GM18907 (cell line): ENCODE data around the gene SMARCA5.
"Not testable (repeated sequence)": the region's sequence is repeated elsewhere in the genome, so short reads cannot be mapped to it uniquely, and the experiment has no call there.

Experiments
- ATAC-seq: cut with Tn5 transposase; IDR thresholded peaks from one replicate; pipeline ENCODE4 v1.9.1; 2021; ENCODE audit warnings: mild to moderate bottlenecking, moderate library complexity; ENCODE audit not compliant: unreplicated experiment

Gene SMARCA5

DNA sequence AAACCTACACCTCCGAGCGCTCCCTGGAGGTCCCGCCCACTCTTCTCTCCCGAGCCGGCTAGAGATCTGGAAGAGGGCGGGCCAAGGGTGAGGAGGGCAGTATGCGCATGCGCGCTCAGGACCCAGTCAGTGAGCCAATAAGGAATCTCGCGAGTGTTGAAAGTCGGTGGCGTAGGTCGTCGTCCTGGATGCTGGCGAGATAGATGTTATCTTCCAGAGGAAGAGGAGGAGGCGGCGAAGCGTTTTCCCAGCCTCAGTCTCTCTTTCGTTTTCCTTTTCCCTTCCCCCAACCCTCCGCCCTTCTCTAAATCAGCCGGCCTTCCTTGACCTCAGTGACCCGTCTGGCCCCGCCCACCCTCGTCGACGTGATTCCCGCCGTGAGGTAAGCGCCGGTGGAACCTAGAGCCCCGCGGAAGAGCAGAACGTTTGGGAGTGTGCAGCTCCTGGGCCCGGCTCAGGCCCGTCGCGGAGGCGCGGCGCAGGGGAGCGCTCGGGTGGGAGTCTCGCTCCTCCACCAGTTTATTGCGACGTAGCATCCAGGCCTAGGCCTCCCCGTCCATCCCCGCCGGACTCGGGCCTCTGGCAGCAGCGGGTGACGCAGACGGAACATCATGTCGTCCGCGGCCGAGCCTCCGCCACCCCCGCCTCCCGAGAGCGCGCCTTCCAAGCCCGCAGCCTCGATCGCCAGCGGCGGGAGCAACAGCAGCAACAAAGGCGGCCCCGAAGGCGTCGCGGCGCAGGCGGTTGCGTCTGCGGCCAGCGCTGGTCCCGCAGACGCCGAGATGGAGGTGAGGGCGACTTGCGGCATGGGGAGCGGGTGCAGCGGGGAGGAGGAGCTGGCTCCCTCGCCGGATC lies at the start of gene SMARCA5:
TSS of gene SMARCA5 (plus strand) at position 389 of the 855 bp plus-strand sequence. CDS start at position 612, 223 bp downstream.
- ATAC-seq: peak; percentile 91

GRCh38 chr4:143473334-143474126 lies 40.0 kb upstream of the SMARCA5 start:
- ATAC-seq: peak; percentile 79

DNA sequence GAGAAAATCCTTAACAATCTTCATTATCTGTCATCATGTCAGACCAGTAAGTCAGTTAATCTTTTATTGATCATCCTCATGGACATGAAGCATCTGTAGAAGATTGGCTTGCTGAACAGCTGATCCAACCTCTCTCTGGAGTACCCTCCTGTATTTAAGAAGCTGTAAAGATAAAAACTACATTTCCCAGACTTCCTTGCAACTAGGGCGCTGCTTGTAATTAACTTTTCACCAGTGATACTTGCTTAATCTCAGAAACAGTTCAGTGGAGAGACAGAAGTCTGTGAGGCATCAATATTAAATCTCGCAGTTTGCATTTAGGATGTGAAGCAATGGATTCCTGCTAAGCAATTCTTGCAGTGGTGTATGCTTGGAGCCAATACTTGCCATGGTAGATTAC lies 36.0 kb upstream of the SMARCA5 start:
- ATAC-seq: no peak

DNA sequence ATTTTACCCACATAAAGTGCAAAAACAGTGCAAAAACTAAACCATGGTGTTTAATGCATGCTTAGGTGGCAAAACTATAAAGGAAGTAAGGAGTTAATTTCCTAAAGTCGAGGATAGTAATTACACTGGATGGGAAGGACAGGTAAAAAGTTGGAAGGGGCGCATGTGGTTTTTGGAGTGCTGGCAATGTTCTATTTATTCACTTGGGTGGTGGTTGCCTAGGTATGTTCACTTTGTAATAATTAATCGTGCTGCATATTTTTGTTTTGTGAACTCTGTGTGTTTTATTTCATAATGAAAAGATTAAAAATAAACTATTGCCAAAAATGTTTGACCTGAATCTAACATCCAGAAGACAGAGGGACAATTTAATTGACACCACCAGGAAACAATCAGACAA lies 32.1 kb upstream of the SMARCA5 start:
- ATAC-seq: no peak

GRCh38 chr4:143482840-143483239 lies 30.7 kb upstream of the SMARCA5 start:
- ATAC-seq: peak; percentile 67

- ATAC-seq: no peak
Measured at GRCh38 chr4:143486314-143486713, 27.2 kb upstream of the SMARCA5 start.

DNA sequence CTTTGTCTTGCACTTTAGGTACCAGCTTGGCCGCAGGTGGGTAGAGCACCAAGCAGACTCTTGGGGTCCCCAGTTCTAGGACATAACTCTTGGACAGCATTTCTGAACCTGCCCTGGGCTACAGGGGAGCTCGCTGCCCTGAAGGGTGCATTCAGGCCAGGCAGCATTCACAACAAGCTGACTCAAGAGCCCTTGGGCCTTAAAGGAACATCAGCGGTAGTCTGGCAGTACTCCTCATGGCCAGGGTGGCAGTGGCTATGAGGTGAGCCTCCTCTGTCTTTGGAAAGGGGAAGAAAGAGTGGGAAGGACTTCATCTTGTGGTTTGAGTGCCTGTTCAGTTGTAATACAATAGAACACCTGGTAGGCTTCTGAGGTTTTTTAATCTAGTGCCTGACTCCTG lies 24.8 kb upstream of the SMARCA5 start:
- ATAC-seq: no peak

GRCh38 chr4:143489106-143489505 lies 24.4 kb upstream of the SMARCA5 start:
- ATAC-seq: no peak

DNA sequence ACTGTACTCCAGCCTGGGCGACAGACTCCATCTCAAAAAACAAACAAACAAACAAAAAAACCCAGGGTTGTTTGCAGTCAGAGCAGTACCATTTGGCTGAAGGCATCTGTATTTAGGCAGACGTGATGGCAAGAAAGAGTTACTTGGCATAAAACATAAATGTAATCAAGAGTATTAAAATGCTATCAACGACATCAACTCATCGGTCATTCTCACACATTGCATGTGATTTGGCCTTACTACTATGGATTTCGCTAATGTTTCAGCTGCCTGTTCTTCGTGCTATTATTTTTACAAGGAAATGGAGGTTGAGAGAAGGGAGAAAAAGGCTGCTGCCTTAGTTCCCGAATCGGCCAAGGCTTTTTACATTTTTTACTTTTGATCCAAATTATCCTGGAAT lies 15.5 kb upstream of the SMARCA5 start:
- no peak for ATAC-seq

- no peak for ATAC-seq
Measured at GRCh38 chr4:143502231-143502630, 11.3 kb upstream of the SMARCA5 start.

DNA sequence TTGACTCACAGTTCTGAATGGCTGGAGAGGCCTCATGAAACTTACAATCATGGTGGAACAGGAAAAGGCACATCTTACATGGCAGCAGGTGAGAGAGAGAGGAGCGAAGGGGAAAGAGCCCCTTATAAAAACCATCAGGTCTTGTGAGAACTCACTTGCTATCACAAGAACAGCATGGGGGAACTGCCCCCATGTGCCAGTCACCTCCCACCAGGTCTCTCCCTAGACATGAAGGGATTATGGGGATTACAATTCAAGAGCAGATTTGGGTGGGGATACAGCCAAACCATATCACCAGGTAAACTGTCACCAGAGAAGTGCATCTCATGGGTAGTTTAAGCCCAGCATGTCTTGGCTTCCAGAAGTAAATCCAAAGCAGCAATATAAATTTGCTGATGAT lies 7.5 kb upstream of the SMARCA5 start:
- ATAC-seq: no peak

GRCh38 chr4:143511906-143512305 lies 1.6 kb upstream of the SMARCA5 start:
- no peak for ATAC-seq

- ATAC-seq: peak; percentile 42
Measured at GRCh38 chr4:143512978-143513313, 556 bp upstream of the SMARCA5 start.

GRCh38 chr4:143514169-143514495 lies 630 bp downstream of the SMARCA5 start:
- ATAC-seq: no peak

GRCh38 chr4:143514497-143514896 lies 995 bp downstream of the SMARCA5 start:
- ATAC-seq: no peak

- no peak for ATAC-seq
Measured at GRCh38 chr4:143514901-143515300, 1.4 kb downstream of the SMARCA5 start.

- no peak for ATAC-seq
Measured at GRCh38 chr4:143515905-143516304, 2.4 kb downstream of the SMARCA5 start.

GRCh38 chr4:143517764-143518163 lies 4.3 kb downstream of the SMARCA5 start:
- ATAC-seq: no peak

GRCh38 chr4:143524211-143524610 lies 10.7 kb downstream of the SMARCA5 start:
- ATAC-seq: no peak

- not testable (repeated sequence) for ATAC-seq
Measured at GRCh38 chr4:143528046-143528445, 14.5 kb downstream of the SMARCA5 start.

DNA sequence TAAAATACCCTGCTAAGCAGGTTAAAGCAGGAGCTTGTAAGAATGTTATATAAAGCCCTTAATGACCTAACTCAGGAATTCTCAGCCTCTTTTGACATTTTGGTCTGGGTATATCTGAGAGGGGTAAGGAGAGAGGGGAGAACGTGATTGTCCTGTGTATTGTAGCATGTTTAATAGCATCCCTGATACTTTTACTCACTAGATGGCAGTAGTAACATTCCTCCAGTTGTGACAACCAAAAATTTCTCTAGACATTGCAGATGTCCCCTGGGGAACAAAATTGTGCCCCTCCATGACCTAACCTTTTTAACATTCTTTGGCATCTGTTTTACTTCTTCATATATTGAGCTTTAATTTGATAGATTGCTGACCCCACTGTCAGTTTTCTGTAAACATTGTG lies 17.9 kb downstream of the SMARCA5 start:
- peak; percentile 71 for ATAC-seq

DNA sequence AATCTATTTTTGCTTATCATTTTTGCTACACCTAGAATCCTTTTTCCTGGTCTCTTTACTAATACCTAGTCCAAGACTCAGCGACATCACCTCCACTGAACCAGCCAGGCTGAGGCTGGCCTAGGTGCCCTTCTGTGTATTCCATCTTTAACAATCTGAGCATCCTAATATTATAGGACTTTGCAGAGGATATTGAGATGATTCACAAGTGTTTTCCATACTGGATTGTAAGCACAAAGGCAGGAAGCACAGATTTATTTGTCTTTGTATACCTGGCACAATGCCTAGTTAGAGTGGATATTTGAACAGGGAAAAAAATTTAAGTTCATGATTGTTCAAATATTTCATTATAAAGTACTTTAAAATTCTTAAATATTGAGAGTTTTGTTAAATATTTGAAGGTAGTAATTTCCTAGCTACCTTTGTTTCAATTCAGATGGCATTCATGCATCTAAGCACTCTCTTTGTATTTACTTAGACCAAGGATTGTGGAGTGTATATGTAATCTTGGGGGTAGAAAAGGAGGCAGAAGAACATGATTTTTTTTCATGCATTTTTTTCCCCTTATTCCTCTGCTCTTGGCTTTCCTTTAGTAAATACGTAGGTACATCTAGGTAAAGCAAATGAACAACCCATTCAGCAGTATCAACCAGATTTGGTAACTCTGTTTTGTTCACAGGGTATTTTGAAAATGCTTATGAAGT lies 18.4 kb downstream of the SMARCA5 start:
- no peak for ATAC-seq
